HL-60 (cell line): Measurements from ENCODE around the gene IL18R1.

ENCODE experiments used
- DNase-seq, 2 experiments: peaks; one replicate each; pipeline ENCODE4 v3.0.0-alpha.2; 2010 to 2020; ENCODE audit warnings: low read depth in 1 of 2, low spot score in 1 of 2
- H3K27ac ChIP-seq: fragments of 250-450 bp; sonication (Bioruptor Pico); replicated peaks from 2 replicates; pipeline ENCODE4 v1.5.1; 2020; ENCODE audit warnings: mild to moderate bottlenecking, moderate library complexity
- H3K27me3 ChIP-seq: fragments of 250-450 bp; sonication (Bioruptor Pico); 2 replicates; pipeline ENCODE4 v1.5.1; 2021; ENCODE audit warnings: mild to moderate bottlenecking, moderate library complexity; ENCODE audit not compliant: insufficient read depth, poor library complexity, severe bottlenecking
- H3K4me3 ChIP-seq: replicated peaks from 2 replicates; pipeline ENCODE4 v1.5.1; 2011; ENCODE audit warnings: mild to moderate bottlenecking, control low read depth, low read length; ENCODE audit not compliant: insufficient read depth
- GABPA ChIP-seq: IDR thresholded peaks from 2 replicates; pipeline ENCODE4 v1.6.1; 2012; ENCODE audit warnings: low read depth
- POLR2AphosphoS5 ChIP-seq: IDR thresholded peaks from 2 replicates; pipeline ENCODE4 v1.6.1; 2012; ENCODE audit warnings: low read depth
- SPI1 ChIP-seq: IDR thresholded peaks from 2 replicates; pipeline ENCODE4 v1.6.1; 2012; ENCODE audit warnings: low read depth, mild to moderate bottlenecking, borderline replicate concordance
- TF ChIP-seq, protein P1 (sequence below): IDR thresholded peaks from 2 replicates; pipeline ENCODE4 v1.6.1; 2012; ENCODE audit warnings: low read depth; ENCODE audit not compliant: insufficient replicate concordance
- TF ChIP-seq, protein P2 (sequence below): IDR thresholded peaks from one replicate; pipeline ENCODE4 v1.5.1; 2011; ENCODE audit warnings: low read length, control low read depth, inconsistent platforms; ENCODE audit not compliant: insufficient read depth

IL18R1 gene

DNA sequence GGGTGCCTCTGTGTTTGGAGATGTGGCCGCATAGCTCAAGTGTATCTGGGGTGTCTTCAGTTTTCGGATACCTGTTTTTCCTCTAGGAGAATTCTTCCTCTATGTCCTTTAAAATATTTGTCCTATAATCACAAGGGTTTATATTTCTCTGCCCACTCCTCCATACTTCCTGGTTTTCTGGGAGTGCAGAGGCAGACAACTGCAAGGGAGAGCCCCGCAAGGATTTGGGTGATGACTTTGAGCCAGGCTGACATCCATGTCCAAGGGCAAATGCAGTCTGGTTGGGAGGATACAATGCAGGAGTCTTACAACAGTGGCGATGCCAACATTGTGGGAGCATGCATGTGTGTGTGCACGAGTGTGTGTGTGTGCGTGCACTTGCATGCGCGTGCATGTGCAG, 42.1 kb upstream of the IL18R1 start:
- H3K27me3 ChIP-seq = no peaks in the 10 kb centered on the region

DNA sequence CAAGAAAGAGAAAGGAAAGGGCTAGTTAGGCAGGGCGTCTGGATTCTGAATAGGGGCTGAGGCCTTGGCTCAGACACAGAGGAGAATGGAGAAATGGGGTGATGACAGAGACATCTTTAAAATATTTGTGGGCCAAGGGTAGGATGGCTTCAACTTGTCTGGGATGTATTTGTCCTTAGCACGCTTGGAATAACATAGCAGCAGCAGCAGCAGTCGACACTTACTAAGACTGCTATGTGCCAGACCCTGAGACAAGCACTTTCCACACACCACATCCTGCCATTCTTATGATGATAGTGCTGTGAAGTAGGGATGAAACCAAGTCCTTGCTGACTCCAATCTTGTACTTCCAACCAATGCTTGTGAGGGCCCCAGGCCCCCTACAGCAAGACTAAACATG, 41.6 kb upstream of the IL18R1 start:
- no peak overlapping the region for H3K27ac ChIP-seq
- TF ChIP-seq, protein P1, sequence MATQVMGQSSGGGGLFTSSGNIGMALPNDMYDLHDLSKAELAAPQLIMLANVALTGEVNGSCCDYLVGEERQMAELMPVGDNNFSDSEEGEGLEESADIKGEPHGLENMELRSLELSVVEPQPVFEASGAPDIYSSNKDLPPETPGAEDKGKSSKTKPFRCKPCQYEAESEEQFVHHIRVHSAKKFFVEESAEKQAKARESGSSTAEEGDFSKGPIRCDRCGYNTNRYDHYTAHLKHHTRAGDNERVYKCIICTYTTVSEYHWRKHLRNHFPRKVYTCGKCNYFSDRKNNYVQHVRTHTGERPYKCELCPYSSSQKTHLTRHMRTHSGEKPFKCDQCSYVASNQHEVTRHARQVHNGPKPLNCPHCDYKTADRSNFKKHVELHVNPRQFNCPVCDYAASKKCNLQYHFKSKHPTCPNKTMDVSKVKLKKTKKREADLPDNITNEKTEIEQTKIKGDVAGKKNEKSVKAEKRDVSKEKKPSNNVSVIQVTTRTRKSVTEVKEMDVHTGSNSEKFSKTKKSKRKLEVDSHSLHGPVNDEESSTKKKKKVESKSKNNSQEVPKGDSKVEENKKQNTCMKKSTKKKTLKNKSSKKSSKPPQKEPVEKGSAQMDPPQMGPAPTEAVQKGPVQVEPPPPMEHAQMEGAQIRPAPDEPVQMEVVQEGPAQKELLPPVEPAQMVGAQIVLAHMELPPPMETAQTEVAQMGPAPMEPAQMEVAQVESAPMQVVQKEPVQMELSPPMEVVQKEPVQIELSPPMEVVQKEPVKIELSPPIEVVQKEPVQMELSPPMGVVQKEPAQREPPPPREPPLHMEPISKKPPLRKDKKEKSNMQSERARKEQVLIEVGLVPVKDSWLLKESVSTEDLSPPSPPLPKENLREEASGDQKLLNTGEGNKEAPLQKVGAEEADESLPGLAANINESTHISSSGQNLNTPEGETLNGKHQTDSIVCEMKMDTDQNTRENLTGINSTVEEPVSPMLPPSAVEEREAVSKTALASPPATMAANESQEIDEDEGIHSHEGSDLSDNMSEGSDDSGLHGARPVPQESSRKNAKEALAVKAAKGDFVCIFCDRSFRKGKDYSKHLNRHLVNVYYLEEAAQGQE = no peak
- TF ChIP-seq GABPA (no peak), SPI1 (no peak), POLR2AphosphoS5 (no peak)
- TF ChIP-seq, protein P2, sequence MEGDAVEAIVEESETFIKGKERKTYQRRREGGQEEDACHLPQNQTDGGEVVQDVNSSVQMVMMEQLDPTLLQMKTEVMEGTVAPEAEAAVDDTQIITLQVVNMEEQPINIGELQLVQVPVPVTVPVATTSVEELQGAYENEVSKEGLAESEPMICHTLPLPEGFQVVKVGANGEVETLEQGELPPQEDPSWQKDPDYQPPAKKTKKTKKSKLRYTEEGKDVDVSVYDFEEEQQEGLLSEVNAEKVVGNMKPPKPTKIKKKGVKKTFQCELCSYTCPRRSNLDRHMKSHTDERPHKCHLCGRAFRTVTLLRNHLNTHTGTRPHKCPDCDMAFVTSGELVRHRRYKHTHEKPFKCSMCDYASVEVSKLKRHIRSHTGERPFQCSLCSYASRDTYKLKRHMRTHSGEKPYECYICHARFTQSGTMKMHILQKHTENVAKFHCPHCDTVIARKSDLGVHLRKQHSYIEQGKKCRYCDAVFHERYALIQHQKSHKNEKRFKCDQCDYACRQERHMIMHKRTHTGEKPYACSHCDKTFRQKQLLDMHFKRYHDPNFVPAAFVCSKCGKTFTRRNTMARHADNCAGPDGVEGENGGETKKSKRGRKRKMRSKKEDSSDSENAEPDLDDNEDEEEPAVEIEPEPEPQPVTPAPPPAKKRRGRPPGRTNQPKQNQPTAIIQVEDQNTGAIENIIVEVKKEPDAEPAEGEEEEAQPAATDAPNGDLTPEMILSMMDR = no peak
- H3K27me3 ChIP-seq = no peaks in the 10 kb centered on the region
- H3K4me3 ChIP-seq = no peak overlapping the region
- no peak for DNase-seq

More for the DNA sequence above, 42.1 kb upstream of the IL18R1 start:
- DNase-seq = no peak
- TF ChIP-seq POLR2AphosphoS5 (no peak), SPI1 (no peak), GABPA (no peak)
- TF ChIP-seq, protein P2 = no peak
- TF ChIP-seq, protein P1 = no peak
- H3K27ac ChIP-seq = no peak overlapping the region
- no peak overlapping the region for H3K4me3 ChIP-seq

DNA sequence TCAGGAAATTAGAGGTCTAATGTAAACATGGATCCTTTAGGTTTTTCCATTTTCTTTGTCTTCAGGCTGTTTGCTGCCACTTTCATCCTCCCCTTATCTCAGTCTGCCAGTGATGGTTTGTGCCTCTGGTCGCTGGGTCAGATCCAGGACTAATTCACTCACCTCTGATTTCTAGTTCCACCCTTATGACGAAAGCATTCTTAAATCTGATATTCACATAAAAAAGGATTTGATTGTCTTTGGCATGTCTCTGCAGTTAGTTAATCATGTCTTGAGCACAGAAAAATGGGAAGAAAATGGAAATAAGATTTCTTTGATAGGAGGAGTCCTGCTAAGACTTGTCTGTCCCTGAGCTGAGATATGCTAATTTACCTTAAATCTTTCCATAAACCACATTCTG, 39.7 kb upstream of the IL18R1 start:
- H3K27ac ChIP-seq = no peak overlapping the region
- H3K4me3 ChIP-seq = no peak overlapping the region
- DNase-seq = no peak
- TF ChIP-seq, protein P2 = no peak
- TF ChIP-seq SPI1 (no peak), GABPA (no peak), POLR2AphosphoS5 (no peak)
- TF ChIP-seq, protein P1 = no peak
- H3K27me3 ChIP-seq = no peaks in the 10 kb centered on the region
